Dendritic cell treated with granulocyte-macrophage colony-stimulating factor and Interleukin-4, amounts not matched to agents 40 ng/mL and 50 ng/mL, for 4 days (primary cell): ENCODE results near the gene RPL10.
"Not testable (repeated sequence)": the region's sequence is repeated elsewhere in the genome, so short reads cannot be mapped to it uniquely, and the experiment has no call there.

Experiments
- H3K27ac Mint-ChIP-seq: one replicate; pipeline ENCODE4 v1.8.0; 2022; ENCODE audit warnings: mild to moderate bottlenecking, mixed read lengths
- H3K27me3 Mint-ChIP-seq: one replicate; pipeline ENCODE4 v1.8.0; 2022; ENCODE audit warnings: mild to moderate bottlenecking, mixed read lengths
- H3K36me3 Mint-ChIP-seq: one replicate; pipeline ENCODE4 v1.8.0; 2022; ENCODE audit warnings: low read depth, mixed read lengths
- H3K4me1 Mint-ChIP-seq: one replicate; pipeline ENCODE4 v1.8.0; 2022; ENCODE audit warnings: low read depth, mixed read lengths
- H3K4me3 Mint-ChIP-seq: one replicate; pipeline ENCODE4 v1.8.0; 2022; ENCODE audit warnings: mild to moderate bottlenecking, moderate library complexity, mixed read lengths
- H3K9me3 Mint-ChIP-seq: one replicate; pipeline ENCODE4 v1.8.0; 2022; ENCODE audit warnings: mixed read lengths
- intact Hi-C: fragments of 100-400 bp; cut with micrococcal nuclease; formaldehyde crosslinking; loops from one replicate; pipeline ENCODE4 v1.15.0; 2022

RPL10 gene

DNA sequence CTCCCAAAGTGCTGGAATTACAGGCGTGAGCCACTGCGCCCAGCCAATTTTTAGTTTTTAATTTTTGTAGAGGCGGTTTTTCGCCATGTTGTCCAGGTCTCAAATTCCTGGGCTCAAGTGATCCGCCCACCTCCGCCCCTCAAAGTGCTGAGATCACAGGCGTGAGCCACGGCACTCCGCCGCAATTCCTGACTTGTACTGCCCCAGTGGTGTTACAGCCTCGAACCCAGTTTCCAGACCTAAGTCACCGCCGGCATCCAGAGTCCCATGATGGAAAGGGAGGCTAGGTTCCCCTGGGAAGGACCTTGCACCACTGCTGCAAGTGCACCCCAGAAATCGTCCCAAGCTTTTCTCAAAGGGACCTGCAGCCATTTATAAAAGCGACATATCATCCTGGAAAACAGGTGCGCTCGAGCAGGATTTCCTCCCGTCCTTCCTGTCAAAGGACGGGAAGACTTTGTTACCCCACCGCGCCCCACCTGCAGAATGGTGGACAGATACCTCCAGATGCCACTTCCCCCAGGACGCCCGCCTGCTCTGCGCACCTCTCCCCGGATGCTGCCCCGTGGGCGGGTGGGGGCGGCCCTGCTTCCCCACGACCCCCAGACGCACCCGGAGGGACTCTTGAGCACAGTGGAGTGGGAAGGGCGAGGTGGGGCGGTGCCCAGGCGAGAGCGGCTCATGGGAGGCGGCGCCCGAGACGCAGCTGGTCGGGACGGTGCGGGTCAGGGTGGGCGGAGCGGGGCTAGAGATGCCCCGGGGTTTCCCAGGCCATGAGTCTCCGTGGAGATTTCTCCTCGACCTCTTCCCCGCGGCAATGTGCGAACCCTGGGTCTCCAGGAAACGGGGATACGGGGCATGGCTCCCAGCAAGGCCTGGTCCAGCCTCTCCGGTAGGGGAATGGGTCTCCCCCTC, 947 bp upstream of the RPL10 start:
- H3K36me3 Mint-ChIP-seq: peaks cover 44% of the 10 kb centered on the region
- no peaks in the 10 kb centered on the region for H3K27me3 Mint-ChIP-seq
- no peaks in the 10 kb centered on the region for H3K9me3 Mint-ChIP-seq
- H3K4me1 Mint-ChIP-seq: peaks cover 6% of the 10 kb centered on the region
- intact Hi-C loops: no loop called here
- H3K4me3 Mint-ChIP-seq: peak overlapping the region; percentile 91
- H3K27ac Mint-ChIP-seq: peak overlapping the region; percentile 99

DNA sequence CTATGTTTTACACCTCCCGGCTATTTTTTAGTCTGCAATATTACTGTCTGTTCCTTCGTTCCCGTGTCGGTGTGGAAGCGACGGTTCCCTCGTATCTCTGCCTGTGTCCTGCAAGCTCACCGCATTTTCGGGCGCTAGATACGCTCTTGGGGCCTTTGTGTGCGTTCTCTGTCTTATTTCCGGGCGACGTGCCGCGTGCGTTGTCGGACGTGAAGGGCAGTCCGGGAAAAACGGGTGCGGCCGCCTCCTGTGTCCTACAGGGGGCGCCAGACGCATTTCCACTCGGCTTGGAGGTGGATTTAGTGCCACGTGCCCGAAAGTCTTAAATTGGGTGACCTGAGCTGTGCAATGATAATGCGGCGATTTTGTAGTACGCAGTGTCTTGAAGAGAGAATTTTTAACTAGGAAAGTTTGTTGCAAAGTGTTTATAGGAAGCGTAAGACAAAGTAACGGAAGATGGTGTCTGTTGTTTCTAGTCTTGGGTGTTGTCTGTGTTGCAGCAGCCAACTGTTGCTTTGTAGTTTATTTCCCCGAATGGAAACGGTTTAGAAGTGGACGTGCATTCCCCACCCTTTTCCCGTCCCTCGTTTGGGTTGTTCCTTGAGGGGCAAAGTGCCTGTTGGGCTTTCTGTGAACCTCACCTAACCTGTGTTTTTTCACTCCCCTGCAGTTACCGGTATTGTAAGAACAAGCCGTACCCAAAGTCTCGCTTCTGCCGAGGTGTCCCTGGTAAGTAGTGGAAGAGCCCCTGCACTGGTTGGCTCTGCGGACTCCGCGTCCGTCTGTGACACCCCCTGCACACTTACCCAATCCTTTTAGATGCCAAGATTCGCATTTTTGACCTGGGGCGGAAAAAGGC, 720 bp downstream of the RPL10 start:
- Mint-ChIP-seq H3K4me3 (peak overlapping the region; percentile 91), H3K27me3 (no peaks in the 10 kb centered on the region), H3K4me1 (peaks cover 12% of the 10 kb centered on the region), H3K9me3 (no peaks in the 10 kb centered on the region), H3K27ac (peak overlapping the region; percentile 99), H3K36me3 (peaks cover 61% of the 10 kb centered on the region)
- intact Hi-C loops: no loop called here

DNA sequence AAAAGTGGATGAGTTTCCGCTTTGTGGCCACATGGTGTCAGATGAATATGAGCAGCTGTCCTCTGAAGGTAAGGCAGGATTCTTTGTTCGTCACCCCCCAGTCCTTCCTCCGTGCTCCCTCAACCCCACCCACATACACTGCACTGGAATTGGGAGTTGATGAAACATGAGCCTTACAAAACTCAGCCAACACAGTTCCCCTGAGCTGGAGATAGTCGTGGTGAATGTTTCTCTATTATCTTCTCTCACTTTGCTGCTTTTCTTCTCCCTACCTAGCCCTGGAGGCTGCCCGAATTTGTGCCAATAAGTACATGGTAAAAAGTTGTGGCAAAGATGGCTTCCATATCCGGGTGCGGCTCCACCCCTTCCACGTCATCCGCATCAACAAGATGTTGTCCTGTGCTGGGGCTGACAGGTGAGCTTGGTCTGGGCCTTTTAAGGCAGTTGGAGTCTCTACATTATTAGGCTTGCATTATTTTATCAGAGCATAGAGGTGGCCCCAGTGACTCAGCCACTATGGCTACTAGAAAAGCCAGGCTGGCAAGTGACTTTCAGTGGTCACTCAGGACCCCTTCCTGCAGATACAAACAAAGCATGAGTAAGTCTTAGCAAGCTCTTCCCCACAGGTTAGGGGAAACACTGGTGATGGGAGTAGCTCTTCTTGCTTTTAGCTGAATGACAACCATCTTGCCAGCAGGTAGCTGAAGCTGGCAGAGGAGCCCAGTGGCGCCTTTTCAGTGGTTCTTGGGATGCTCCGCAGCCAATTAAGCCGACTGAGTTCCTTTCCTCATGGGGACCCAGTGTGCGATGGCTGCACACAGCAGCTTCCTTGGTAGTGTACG, 1.6 kb downstream of the RPL10 start:
- peaks cover 18% of the 10 kb centered on the region for H3K4me1 Mint-ChIP-seq
- H3K4me3 Mint-ChIP-seq: peak overlapping the region; percentile 91
- peak overlapping the region; percentile 99 for H3K27ac Mint-ChIP-seq
- intact Hi-C loops: loop anchor here (10.0 kb wide), 1 partner anchor 55 kb away; the partner anchor contains the start of gene PLXNA3
- no peaks in the 10 kb centered on the region for H3K27me3 Mint-ChIP-seq
- no peaks in the 10 kb centered on the region for H3K9me3 Mint-ChIP-seq
- H3K36me3 Mint-ChIP-seq: peaks cover 70% of the 10 kb centered on the region

DNA sequence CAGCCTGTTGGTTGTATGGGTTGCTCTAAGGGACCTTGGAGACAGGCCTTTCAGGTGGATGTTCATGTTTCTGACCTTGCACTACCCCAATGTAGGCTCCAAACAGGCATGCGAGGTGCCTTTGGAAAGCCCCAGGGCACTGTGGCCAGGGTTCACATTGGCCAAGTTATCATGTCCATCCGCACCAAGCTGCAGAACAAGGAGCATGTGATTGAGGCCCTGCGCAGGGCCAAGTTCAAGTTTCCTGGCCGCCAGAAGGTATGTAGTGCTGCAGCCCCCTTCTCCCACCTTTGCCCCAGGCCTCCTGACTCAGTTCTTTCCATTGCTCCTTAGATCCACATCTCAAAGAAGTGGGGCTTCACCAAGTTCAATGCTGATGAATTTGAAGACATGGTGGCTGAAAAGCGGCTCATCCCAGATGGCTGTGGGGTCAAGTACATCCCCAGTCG, 2.2 kb downstream of the RPL10 start:
- intact Hi-C loops: loop anchor here (10.0 kb wide), 1 partner anchor 54 kb away; the partner anchor contains the start of gene PLXNA3
- Mint-ChIP-seq H3K4me1 (peaks cover 22% of the 10 kb centered on the region), H3K4me3 (peak overlapping the region; percentile 91), H3K36me3 (peaks cover 76% of the 10 kb centered on the region)
- not testable (repeated sequence) for H3K27me3 Mint-ChIP-seq, H3K9me3 Mint-ChIP-seq, H3K27ac Mint-ChIP-seq

DNA sequence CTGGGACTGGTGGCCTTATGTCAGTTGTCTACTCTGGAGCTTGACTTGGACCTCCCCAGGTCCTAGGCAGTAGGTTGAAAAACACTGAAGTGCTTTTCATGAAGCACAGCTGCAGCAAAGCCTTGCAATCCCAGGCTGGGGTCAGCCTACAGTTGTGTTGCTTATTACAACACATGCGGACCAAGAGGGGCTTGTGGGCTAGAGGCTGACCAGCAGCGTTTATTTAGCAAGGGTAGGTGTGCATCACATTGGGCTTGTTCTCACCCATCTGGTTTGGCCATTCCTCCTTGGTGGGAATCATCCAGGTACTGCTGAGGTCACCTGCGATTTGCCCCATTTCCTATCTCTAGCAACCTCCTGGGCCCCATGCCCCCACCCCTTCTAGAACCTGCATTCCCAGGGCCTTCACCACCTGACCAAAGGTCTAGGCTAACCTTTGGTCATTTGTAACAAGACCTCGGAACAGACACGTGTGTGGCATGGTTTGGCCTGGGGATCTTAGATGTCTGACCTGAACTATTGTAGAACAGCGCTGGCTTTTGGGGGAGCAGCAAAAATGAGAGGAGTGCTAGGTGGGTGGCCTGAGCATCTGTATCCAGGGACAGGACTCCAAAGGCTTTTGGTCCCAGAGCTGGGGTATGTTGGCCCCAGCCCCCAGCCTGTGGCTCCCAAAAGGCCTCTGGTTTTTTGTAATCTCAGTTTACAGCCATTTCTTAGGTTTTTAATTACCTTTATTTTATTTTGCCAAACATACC, 3.0 kb downstream of the RPL10 start:
- no peak overlapping the region for H3K4me3 Mint-ChIP-seq
- peaks cover 24% of the 10 kb centered on the region for H3K4me1 Mint-ChIP-seq
- peaks cover 78% of the 10 kb centered on the region for H3K36me3 Mint-ChIP-seq
- H3K27ac Mint-ChIP-seq: no peak overlapping the region
- no peaks in the 10 kb centered on the region for H3K27me3 Mint-ChIP-seq
- intact Hi-C loops: loop anchor here (10.0 kb wide), 1 partner anchor 54 kb away; the partner anchor contains the start of gene PLXNA3
- no peaks in the 10 kb centered on the region for H3K9me3 Mint-ChIP-seq

DNA sequence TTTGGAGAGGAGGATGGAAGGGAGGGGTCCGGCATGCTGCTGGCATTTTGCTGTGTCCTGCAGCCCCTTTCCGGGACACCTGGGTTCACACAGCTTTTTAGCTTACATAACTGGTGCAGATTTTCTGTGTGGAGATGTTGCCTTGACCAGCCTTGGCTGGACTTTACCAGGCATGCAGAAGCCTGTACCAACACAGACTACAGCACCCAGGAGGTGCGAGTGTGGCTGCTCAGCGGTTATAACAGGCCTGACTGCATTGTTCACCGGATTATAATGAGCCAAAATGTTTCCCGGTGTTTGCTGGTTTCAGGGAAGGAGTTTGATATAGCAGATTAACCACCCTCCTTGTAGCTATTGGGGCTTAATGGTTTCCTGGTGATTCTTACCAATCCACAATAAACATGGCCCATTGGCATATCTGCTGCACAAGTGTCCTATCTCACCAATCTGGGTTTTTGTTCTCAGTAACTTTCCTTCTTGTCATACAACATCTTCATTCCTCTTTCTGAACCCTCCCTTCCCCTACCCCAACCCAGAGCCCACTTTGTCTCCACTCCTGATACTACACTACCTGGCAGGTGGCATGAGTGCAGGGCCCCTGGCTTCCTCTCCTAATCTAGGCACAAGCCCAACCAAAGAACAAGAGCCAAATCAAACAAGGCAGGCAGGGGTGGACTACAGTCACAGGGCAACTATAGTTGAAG, 3.9 kb downstream of the RPL10 start:
- peak overlapping the region; percentile 15 for H3K27ac Mint-ChIP-seq
- H3K4me1 Mint-ChIP-seq: peaks cover 24% of the 10 kb centered on the region
- peaks cover 78% of the 10 kb centered on the region for H3K36me3 Mint-ChIP-seq
- no peaks in the 10 kb centered on the region for H3K9me3 Mint-ChIP-seq
- no peaks in the 10 kb centered on the region for H3K27me3 Mint-ChIP-seq
- no peak overlapping the region for H3K4me3 Mint-ChIP-seq
- intact Hi-C loops: loop anchor here (10.0 kb wide), 1 partner anchor 53 kb away; the partner anchor contains the start of gene PLXNA3

DNA sequence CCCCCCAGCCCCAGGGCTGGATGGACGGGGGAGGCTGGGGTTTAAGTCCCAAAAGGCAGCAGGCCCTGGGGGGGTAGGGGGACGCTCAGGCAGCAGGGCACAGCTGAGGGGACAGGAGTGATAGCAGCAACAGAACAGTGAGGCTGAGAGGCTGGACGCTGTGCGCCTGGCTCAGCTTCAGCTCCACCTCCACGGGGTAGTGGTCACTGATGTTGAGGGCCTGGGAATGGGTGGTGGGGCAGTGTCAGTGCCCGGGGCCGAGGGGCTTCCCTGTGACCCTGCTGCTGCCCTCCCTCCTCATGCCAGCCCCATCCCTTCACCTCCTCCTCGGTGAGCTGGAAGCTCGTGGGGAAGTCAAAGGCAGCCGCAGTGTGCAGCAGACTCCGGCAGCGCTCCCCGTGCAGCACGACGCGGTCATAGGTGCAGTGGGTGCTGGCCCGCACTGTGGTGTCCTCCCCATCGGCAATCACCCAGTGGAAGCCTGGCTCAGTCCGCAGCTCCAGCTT, 4.5 kb downstream of the RPL10 start:
- H3K27me3 Mint-ChIP-seq: no peaks in the 10 kb centered on the region
- no peaks in the 10 kb centered on the region for H3K9me3 Mint-ChIP-seq
- H3K4me1 Mint-ChIP-seq: peaks cover 24% of the 10 kb centered on the region
- peaks cover 78% of the 10 kb centered on the region for H3K36me3 Mint-ChIP-seq
- H3K27ac Mint-ChIP-seq: peak overlapping the region; percentile 15
- H3K4me3 Mint-ChIP-seq: no peak overlapping the region
- intact Hi-C loops: loop anchor here (10.0 kb wide), 1 partner anchor 52 kb away; the partner anchor contains the start of gene PLXNA3

DNA sequence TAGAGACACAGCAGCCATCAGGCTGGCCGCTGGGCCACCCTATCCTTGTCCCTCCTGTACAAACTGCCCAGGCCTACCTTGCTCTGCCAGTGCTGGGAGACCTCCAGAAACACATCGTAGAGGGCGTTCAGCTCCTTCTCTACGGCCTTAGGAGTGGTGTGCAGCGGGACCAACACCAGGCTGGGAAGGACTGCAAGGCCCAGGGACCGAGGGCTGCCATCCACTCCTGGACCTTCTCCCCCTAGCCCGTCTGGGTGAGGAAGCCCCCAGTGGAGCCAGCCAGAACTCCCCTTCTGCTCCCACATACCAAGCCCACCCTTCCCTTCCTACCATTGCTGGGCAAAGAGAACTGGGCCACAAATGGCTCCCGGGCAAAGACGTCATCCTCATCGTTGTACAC, 5.0 kb downstream of the RPL10 start:
- intact Hi-C loops: loop anchor here (10.0 kb wide), 1 partner anchor 52 kb away; the partner anchor contains the start of gene PLXNA3
- Mint-ChIP-seq H3K27ac (peak overlapping the region; percentile 15), H3K4me1 (peaks cover 25% of the 10 kb centered on the region), H3K36me3 (peaks cover 75% of the 10 kb centered on the region), H3K9me3 (no peaks in the 10 kb centered on the region), H3K4me3 (no peak overlapping the region), H3K27me3 (no peaks in the 10 kb centered on the region)

DNA sequence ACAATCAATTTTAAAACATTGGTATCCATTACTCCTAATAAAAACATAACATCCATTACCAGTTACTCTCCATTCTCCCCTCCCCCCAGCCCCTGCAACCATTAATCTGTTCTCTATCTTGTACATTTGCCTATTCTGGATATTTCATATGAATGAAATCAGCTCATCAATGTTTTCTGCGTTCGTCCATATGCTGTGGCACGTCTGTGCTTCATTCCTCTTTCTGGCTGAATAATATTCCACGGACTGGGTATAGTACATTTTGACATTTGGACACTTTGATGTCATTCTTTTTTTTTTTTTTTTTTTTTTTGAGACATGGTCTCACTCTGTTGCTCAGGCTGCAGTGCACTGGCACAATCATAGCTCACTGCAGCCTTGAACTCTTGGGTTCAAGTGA, 5.7 kb downstream of the RPL10 start:
- Mint-ChIP-seq H3K36me3 (peaks cover 75% of the 10 kb centered on the region), H3K27me3 (no peaks in the 10 kb centered on the region), H3K4me3 (no peak overlapping the region), H3K27ac (no peak overlapping the region), H3K9me3 (no peaks in the 10 kb centered on the region), H3K4me1 (peaks cover 31% of the 10 kb centered on the region)
- intact Hi-C loops: loop anchor here (10.0 kb wide), 1 partner anchor 51 kb away; the partner anchor contains the start of gene PLXNA3

DNA sequence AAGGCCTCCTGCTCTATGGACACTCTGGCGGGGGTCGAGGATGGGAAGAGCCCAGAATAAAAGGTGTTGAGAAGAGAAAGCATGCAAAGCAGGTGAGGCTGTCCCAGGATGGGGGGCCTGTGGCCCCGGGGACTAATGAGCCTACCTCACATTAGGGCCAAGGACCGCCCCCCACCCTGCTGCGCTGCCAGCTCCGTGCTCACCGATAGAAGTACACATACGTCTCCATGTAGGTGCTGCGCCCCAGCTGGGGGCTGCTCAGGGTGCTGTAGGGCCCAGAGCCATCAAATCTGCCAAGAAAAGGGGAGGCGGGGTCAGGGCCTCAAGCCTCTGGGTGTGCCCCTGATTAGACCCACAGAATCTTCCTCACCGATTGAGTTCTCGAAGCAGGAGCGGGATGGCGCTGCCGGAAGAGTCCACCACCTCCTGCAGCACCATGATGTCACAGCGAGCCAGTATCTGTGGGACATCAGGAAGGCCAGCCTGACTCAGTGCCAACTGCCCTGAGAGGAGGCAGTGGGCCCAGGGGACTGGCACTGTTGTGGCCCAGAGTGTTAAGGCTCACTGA, 6.5 kb downstream of the RPL10 start:
- Mint-ChIP-seq H3K36me3 (peaks cover 75% of the 10 kb centered on the region), H3K27ac (no peak overlapping the region), H3K4me3 (no peak overlapping the region), H3K4me1 (peaks cover 33% of the 10 kb centered on the region), H3K27me3 (no peaks in the 10 kb centered on the region), H3K9me3 (no peaks in the 10 kb centered on the region)
- intact Hi-C loops: loop anchor here (10.0 kb wide), 1 partner anchor 50 kb away; the partner anchor contains the start of gene PLXNA3

DNA sequence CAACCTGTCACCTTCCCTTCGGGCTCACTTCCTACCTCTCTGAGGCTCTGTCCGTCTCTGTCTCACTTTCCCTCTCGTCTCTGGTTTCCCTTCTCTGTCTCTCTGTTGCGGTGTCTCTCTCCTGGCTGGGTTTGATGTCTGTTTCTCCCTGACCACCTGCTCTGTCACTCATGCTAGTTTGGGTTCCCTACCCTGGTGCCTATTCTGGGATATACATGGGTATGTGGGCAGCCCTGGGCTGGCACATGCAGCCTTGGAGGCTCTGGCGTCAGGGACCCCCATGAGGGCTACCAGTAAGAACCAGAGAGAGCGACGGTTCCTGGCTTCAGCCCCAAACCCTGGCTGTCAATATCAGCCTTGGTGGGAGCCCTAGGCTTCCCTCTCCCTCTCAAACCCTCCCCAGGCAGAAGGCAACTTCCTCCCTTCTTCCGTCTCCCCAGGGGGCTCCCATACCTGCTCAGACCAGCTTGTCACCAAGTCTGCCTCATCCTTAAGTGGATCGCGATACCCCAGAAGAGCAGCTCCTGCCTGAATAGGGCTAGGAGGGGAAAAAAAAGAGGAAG, 10.6 kb downstream of the RPL10 start:
- peak overlapping the region; percentile 85 for H3K27ac Mint-ChIP-seq
- no peaks in the 10 kb centered on the region for H3K27me3 Mint-ChIP-seq
- intact Hi-C loops: loop anchor here (10.0 kb wide), 1 partner anchor 46 kb away; the partner anchor contains the start of gene PLXNA3
- H3K4me3 Mint-ChIP-seq: peak overlapping the region; percentile 91
- peaks cover 38% of the 10 kb centered on the region for H3K4me1 Mint-ChIP-seq
- H3K9me3 Mint-ChIP-seq: no peaks in the 10 kb centered on the region
- peaks cover 47% of the 10 kb centered on the region for H3K36me3 Mint-ChIP-seq
